SW 1271 (cell line): ENCODE measurements around the gene CEP162.
A peak's percentile ranks its signal among the peaks of the same experiment; 100 is the strongest.
"Not testable (repeated sequence)": the region's sequence is repeated elsewhere in the genome, so short reads cannot be mapped to it uniquely, and the experiment has no call there.

ENCODE experiments used
- DNase-seq, 2 experiments: peaks; one replicate each; lab custom pipeline; 2025; lab: John Stamatoyannopoulos, UW

Gene CEP162

GRCh38 chr6:84242265-84242664 is 14.8 kb upstream of the CEP162 start:
- DNase-seq: no peak

DNA sequence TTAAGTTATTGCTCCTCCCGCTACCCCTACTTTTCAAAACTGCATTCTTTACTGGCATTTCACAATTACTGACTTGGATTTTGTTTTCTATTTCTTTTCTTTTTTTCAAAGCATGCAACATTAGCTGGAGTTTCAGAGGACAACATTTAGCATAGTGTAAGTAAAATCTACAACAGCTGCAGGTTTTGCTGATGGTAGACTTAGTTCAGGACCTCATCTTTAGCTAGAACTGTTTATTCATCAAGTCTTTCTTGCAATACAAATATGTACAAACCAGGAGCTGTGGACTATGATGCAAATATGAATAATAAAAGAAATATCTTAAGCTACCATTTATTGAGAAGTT is 728 bp upstream of the CEP162 start:
- DNase-seq: no peak

DNA sequence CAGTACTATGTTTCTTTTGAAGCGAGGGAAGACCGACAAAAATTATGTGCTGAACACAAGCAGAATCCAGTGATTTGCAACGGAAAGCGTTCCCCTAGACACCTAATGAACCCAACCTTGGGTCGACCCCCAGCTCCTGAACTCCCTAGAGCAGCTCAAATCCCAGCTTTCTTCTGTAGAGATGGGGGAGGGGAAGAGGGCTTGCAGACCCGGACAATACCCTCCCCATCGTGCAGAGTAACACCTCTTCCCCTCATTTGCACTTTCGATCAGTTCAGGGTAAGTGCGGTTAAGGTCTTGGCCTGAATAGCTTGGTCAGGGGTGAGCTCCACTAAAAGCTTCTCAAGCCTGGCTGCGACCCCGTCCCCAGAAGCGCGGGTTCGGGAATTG is 404 bp downstream of the CEP162 start:
- no peak for DNase-seq

- DNase-seq: no peak
Observed at GRCh38 chr6:84224251-84224650, 3.2 kb downstream of the CEP162 start.

GRCh38 chr6:84223608-84224007 is 3.8 kb downstream of the CEP162 start:
- not testable (repeated sequence) for DNase-seq

- DNase-seq: no peak
Observed at GRCh38 chr6:84222426-84222825, 5.0 kb downstream of the CEP162 start.

- DNase-seq: peak in 1 of 2 experiments; percentile 33
Observed at GRCh38 chr6:84220809-84221409, 6.5 kb downstream of the CEP162 start.

- no peak for DNase-seq
Observed at GRCh38 chr6:84218091-84218490, 9.4 kb downstream of the CEP162 start.

DNA sequence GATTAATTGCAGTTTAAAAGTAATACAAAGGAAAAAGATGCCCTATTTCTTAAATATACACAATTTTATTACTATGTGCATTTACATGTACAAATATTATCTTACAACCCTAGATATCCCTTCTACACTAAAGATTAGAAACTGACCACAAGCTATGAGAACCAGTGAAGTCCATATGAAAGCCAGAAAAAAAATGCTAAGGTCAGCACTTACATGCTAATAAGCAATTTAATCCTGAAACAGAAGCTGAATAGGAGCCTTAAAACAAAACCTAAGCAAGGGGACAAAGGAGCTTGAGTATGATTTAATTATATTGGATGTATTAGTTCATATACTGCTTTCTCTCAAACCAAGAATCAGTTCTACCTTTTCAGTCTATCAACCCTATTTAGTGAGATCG is 14.2 kb downstream of the CEP162 start:
- no peak for DNase-seq

DNA sequence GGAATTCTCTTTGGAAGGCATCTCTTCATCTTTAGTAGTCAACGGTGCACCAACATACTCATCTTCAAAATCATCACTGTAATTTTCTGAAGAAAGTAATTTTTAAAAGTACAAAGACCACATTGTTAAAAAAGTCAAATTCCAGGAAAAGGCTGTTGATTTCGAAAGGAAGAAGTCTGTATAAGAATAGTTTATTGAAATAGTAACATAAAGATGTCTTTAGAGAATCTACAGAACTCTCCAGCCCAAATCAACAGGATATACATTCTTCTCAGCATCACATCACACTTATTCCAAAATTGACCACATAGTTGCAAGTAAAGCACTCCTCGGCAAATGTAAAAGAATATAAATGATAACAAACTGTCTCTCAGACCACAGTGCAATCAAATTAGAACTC is 23.4 kb downstream of the CEP162 start:
- DNase-seq: no peak

DNA sequence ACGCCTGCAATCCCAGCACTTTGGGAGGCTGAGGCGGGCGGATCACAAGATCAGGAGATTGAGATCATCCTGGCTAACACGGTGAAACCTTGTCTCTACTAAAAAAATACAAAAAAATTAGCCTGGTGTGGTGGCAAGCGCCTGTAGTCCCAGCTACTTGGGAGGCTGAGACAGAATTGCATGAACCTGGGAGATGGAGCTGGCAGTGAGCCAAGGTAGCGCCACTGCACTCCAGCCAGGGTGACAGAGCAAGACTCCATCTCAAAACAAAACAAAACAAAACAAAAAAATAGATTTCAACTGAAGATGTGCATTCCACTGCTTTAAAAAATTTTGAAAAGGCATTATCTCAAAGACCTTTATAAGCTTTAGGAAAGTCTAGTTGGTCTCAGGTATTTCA is 27.5 kb downstream of the CEP162 start:
- DNase-seq: not testable (repeated sequence)

DNA sequence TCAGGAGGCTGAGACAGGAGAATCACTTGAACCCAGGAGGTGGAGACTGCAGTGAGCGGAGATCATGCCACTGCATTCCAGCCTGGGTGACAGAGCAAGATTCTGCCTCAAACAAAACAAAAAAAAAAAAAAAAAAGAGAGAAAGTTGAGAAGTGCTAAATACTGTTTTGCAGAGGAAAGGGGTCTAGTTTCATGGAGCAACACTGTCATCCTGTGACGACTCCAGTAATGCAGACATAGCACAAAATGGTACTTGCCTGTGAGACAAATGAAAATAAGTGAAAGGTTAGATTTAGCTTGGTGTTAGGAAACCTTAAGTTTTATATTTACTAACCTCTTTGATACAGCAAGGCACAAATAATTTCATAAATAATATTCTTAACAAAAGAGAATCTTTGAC is 29.7 kb downstream of the CEP162 start:
- DNase-seq: no peak

GRCh38 chr6:84193114-84193708 is 34.2 kb downstream of the CEP162 start:
- no peak for DNase-seq

GRCh38 chr6:84191802-84192201 is 35.6 kb downstream of the CEP162 start:
- DNase-seq: no peak

- DNase-seq: not testable (repeated sequence)
Observed at GRCh38 chr6:84189356-84189755, 38.1 kb downstream of the CEP162 start.

DNA sequence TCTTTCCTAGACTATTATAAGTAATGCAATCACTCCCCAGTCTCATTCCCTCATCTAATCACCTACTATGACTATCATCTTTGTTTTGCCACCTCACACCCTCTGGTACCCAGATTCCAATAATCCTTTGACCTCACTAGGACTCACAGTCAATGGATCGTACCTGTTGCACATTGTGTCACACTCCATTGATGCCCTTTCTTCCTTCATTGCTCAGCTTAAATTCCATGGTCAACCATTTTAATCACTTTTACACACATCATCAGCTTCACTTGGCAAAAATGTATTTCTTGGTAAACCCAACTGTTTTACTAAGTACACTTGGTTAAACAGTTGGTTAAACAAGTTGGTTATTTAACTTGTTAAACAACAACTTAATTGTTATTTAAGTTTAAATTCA is 44.0 kb downstream of the CEP162 start:
- no peak for DNase-seq

GRCh38 chr6:84182001-84182400 is 45.4 kb downstream of the CEP162 start:
- DNase-seq: no peak

DNA sequence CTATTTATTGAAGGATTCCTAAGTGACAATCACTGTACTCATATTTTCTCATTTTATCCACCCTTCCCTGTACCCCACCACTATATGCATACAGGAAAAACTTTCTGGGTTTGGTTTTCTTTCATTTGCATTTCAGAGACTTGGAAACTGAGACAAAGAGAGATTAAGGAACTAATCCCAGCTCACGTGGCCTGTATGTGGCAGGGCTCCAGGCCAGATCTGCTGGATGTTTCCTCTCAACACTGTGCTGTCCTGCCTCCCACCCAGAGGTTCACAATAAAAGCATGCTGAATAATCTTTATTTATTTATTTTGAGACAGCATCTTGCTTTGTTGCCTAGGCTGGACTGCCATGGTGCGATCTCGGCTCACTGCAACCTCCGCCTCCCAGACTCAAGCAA is 50.2 kb downstream of the CEP162 start:
- no peak for DNase-seq

- no peak for DNase-seq
Observed at GRCh38 chr6:84172574-84172973, 54.9 kb downstream of the CEP162 start.

- DNase-seq: no peak
Observed at GRCh38 chr6:84172080-84172479, 55.4 kb downstream of the CEP162 start.

GRCh38 chr6:84167457-84167856 is 60.0 kb downstream of the CEP162 start:
- DNase-seq: no peak

DNA sequence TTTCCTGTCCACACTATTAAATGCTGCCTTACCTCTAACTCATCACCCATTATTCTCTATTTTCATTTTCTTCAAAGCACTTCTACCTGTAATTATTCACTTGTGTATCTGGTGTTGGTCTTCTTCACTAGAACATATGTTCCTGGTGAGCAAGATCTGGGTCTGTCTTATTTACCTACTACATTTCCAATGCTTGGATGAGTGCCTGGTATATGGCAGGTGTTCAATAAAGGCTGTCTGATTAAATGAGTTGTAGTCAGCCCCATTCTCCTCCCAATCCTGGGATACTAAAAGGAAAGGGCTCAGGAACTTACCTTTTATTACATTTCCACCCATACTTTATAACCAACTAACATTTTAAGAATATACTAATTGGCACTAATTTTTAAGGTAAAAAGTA is 61.0 kb downstream of the CEP162 start:
- DNase-seq: no peak

DNA sequence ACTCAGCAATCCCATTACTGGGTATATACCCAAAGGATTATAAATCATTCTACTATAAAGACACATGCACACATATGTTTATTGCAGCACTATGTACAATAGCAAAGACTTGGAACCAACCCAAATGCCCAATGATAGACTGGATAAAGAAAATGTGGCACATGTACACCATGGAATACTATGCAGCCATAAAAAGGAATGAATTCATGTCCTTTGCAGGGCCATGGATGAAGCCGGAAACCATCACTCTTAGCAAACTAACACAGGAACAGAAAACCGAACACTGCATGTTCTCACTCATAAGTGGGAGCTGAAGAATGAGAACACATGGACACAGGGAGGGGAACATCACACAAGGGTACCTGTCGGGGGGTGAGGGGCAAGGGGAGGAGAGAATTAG is 63.1 kb downstream of the CEP162 start:
- not testable (repeated sequence) for DNase-seq

DNA sequence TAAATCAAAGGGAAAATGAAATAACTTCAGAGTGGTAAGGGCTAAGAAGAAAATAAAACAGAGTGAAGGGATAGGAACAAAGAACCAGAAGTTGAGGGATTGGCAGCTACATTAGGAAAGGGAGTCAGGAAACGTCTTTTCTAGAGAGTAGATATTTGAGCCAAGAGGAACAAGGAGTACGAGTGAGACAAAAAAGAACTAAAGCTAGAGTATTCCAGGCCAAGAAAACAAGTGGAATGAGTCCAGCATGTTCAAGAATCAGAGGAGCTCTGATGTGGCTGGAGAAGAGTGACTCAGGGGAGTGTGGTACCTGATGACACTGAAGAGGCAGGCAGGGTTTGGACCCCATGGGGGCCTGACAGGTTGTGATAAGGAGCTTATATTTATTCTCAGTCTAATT is 66.3 kb downstream of the CEP162 start:
- DNase-seq: no peak
